K562 (cell line): Measurements from ENCODE around the gene TMEM132C. TPM values are rescaled to one million over a fixed set of nuclear protein-coding genes. Genes with fewer than 3 reads are reported as not detected.

Experiments
- ATAC-seq: fragments of 200-7000 bp; cut with Tn5 transposase; 3 replicates; pipeline ENCODE4 v1.9.1; 2020; ENCODE audit warnings: moderate library complexity
- BruUV-seq: library from RNA; stranded (reverse); fragments of 400-500 nt; replicated peaks from 2 replicates; lab custom pipeline; 2021; lab: Mats Ljungman, UMichigan
- CTCF ChIA-PET: fragments of 300-600 bp; formaldehyde crosslinking; extraction: SDS; loops from one replicate; lab custom pipeline; 2021; ENCODE audit warnings: low intra/inter-chr PET ratio; lab: Yijun Ruan, JAX
- POLR2A ChIA-PET: fragments of 300-600, 350-650 bp; sonication (Branson Sonifier 250); formaldehyde crosslinking; extraction: SDS; loops from one replicate; lab custom pipeline; 2021; ENCODE audit warnings: antibody characterized with exemption, inconsistent platforms; lab: Yijun Ruan, JAX
- DNase-seq, 4 experiments: peaks; one replicate each; pipeline versions ENCODE4 v3.0.0 to v3.0.0-alpha.2; 2011 to 2018; ENCODE audit warnings: low spot score in 3 of 4, mixed read lengths in 3 of 4; ENCODE audit errors: extremely low read depth in 1 of 4
- FAIRE-seq: peaks from 2 replicates; lab custom pipeline; 2011; peaks lifted over from hg19 to GRCh38; lab: Jason Lieb, UNC
- H2AFZ ChIP-seq: 2 replicates; pipeline ENCODE4 v1.6.0; 2011; ENCODE audit warnings: low read depth, low read length, control low read depth, inconsistent platforms
- H3K27ac ChIP-seq: fragments of 200-600 bp; 3 replicates; pipeline ENCODE4 v1.8.0; 2011; ENCODE audit warnings: low read depth, mild to moderate bottlenecking, control low read depth, inconsistent platforms, low read length, moderate library complexity, mixed read lengths; ENCODE audit errors: extremely low read depth
- H3K27me3 ChIP-seq, 2 experiments: fragments of 300-600 bp in 1 of 2; 2 replicates in 1 of 2; 3 replicates in 1 of 2; pipeline versions ENCODE4 v1.6.0 to v1.8.0; 2011; ENCODE audit warnings: inconsistent platforms in 2 of 2, low read length in 2 of 2, mild to moderate bottlenecking in 1 of 2, mixed read lengths in 1 of 2, moderate library complexity in 1 of 2; ENCODE audit not compliant: control insufficient read depth in 2 of 2, insufficient read depth in 2 of 2
- H3K36me3 ChIP-seq: fragments of 300-600 bp; 3 replicates; pipeline ENCODE4 v1.8.0; 2011; ENCODE audit warnings: mild to moderate bottlenecking, low read length, inconsistent platforms; ENCODE audit not compliant: control insufficient read depth, insufficient read depth
- H3K4me1 ChIP-seq, 2 experiments: fragments of 200-600 bp in 1 of 2; replicated peaks in 1 of 2; 2 replicates in 1 of 2; 3 replicates in 1 of 2; pipeline versions ENCODE4 v1.5.1 to v1.8.0; 2011; ENCODE audit warnings: inconsistent platforms in 2 of 2, low read length in 2 of 2, mild to moderate bottlenecking in 1 of 2, mixed read lengths in 1 of 2, moderate library complexity in 1 of 2; ENCODE audit not compliant: control insufficient read depth in 2 of 2, insufficient read depth in 2 of 2
- H3K4me2 ChIP-seq: 2 replicates; pipeline ENCODE4 v1.6.1; 2011; ENCODE audit warnings: low read length, control low read depth, inconsistent platforms, mixed read lengths; ENCODE audit not compliant: insufficient read depth
- H3K4me3 ChIP-seq: fragments of 200-600 bp; sonication (generic), shearing (Covaris generic); 2 replicates; pipeline ENCODE4 v1.5.1; 2016; ENCODE audit warnings: control low read depth, inconsistent platforms
- H3K79me2 ChIP-seq: fragments of 200-600 bp; 3 replicates; pipeline ENCODE4 v1.8.0; 2011; ENCODE audit warnings: low read length, inconsistent platforms; ENCODE audit not compliant: control insufficient read depth, insufficient read depth
- H3K9ac ChIP-seq, 2 experiments: 2 replicates each; pipeline versions ENCODE4 v1.6.0 to v1.6.1; 2011; ENCODE audit warnings: low read depth in 2 of 2, low read length in 2 of 2, control low read depth in 1 of 2, inconsistent platforms in 1 of 2, mild to moderate bottlenecking in 1 of 2, mixed read lengths in 1 of 2; ENCODE audit not compliant: insufficient read depth in 1 of 2
- H3K9me1 ChIP-seq: one replicate; pipeline ENCODE4 v1.6.0; 2011; ENCODE audit warnings: inconsistent platforms, mild to moderate bottlenecking, low read length, moderate library complexity; ENCODE audit not compliant: control insufficient read depth, insufficient read depth
- H3K9me3 ChIP-seq: replicated peaks from 2 replicates; pipeline ENCODE4 v1.5.1; 2011; ENCODE audit warnings: low read depth, low read length, inconsistent platforms; ENCODE audit not compliant: control insufficient read depth, insufficient read depth
- H4K20me1 ChIP-seq: replicated peaks from 2 replicates; pipeline ENCODE4 v1.6.1; 2011; ENCODE audit warnings: low read length, inconsistent platforms, mixed read lengths; ENCODE audit not compliant: control insufficient read depth, insufficient read depth
- CEBPG ChIP-seq, 3 experiments: fragments of 200-800 bp in 1 of 3; sonication (Bioruptor generic) in 1 of 3; sonication (generic) in 1 of 3; formaldehyde crosslinking in 1 of 3; IDR thresholded peaks in 2 of 3; conservative IDR thresholded peaks in 1 of 3; 2 replicates each; pipeline versions ENCODE4 v1.6.1 to v1.8.0; 2016 to 2022; ENCODE audit warnings: missing compliant biosample characterization in 2 of 3, missing genetic modification characterization in 2 of 3, mild to moderate bottlenecking in 1 of 3, missing genetic modification reagents in 1 of 3
- CTCF ChIP-seq, 3 experiments: IDR thresholded peaks in 2 of 3; conservative IDR thresholded peaks in 1 of 3; 2 replicates each; pipeline ENCODE4 v1.5.1; 2011 to 2012; ENCODE audit warnings: low read length in 3 of 3, mild to moderate bottlenecking in 3 of 3, control low read depth in 2 of 3, improper control_type of control experiment in 1 of 3, inconsistent platforms in 1 of 3, low read depth in 1 of 3, mixed read lengths in 1 of 3, moderate library complexity in 1 of 3; ENCODE audit not compliant: insufficient read depth in 2 of 3
- ELK1 ChIP-seq: sonication (generic); formaldehyde crosslinking; IDR thresholded peaks from 2 replicates; pipeline ENCODE4 v1.8.1; 2022; ENCODE audit warnings: missing genetic modification reagents
- HCFC1 ChIP-seq: IDR thresholded peaks from 2 replicates; pipeline ENCODE4 v1.6.1; 2012; ENCODE audit warnings: low read depth, low read length, improper control_type of control experiment
- HOMEZ ChIP-seq: fragments of 250-450 bp; sonication (Bioruptor Pico); IDR thresholded peaks from 2 replicates; pipeline ENCODE4 v1.4.0; 2020; ENCODE audit warnings: mild to moderate bottlenecking, moderate library complexity
- KLF1 ChIP-seq: fragments of 450-650 bp; IDR thresholded peaks from 2 replicates; pipeline ENCODE4 v1.6.1; 2016; ENCODE audit warnings: missing genetic modification characterization, missing compliant biosample characterization
- LEF1 ChIP-seq: fragments of 450-650 bp; IDR thresholded peaks from 2 replicates; pipeline ENCODE4 v1.6.1; 2016; ENCODE audit warnings: mild to moderate bottlenecking
- MCM7 ChIP-seq, 2 experiments: fragments of 450-650 bp; IDR thresholded peaks; 2 replicates each; pipeline ENCODE4 v1.6.1; 2016 to 2018
- NCOR1 ChIP-seq: fragments of 450-650 bp; IDR thresholded peaks from 2 replicates; pipeline ENCODE4 v1.6.1; 2016; ENCODE audit warnings: mild to moderate bottlenecking, moderate library complexity
- NR2F6 ChIP-seq: fragments of 450-650 bp; formaldehyde crosslinking; IDR thresholded peaks from 2 replicates; pipeline ENCODE4 v1.4.0; 2020; ENCODE audit warnings: mild to moderate bottlenecking
- RAD21 ChIP-seq, 2 experiments: fragments of 250-450 bp in 1 of 2; fragments of 450-650 bp in 1 of 2; sonication (Bioruptor Pico) in 1 of 2; formaldehyde crosslinking in 1 of 2; IDR thresholded peaks in 1 of 2; conservative IDR thresholded peaks in 1 of 2; 2 replicates each; pipeline versions ENCODE4 v1.4.0 to v1.8.0; 2020 to 2022; ENCODE audit warnings: mild to moderate bottlenecking in 2 of 2, moderate library complexity in 1 of 2
- SIRT6 ChIP-seq: IDR thresholded peaks from one replicate; pipeline ENCODE4 v1.6.1; 2012; ENCODE audit warnings: low read depth, mild to moderate bottlenecking, control low read depth, inconsistent platforms, low read length, moderate library complexity
- SMARCC2 ChIP-seq: fragments of 450-650 bp; IDR thresholded peaks from 2 replicates; pipeline ENCODE4 v1.6.1; 2017; ENCODE audit warnings: antibody characterized with exemption, moderate library complexity, mild to moderate bottlenecking, low read depth
- SNAPC5 ChIP-seq: fragments of 250-450 bp; sonication (Bioruptor Pico); IDR thresholded peaks from 2 replicates; pipeline ENCODE4 v1.8.0; 2021; ENCODE audit warnings: moderate library complexity, mild to moderate bottlenecking, inconsistent platforms
- TOE1 ChIP-seq, 2 experiments: fragments of 450-650 bp in 1 of 2; sonication (generic) in 1 of 2; formaldehyde crosslinking in 1 of 2; IDR thresholded peaks; 2 replicates each; pipeline versions ENCODE4 v1.7.1 to v1.8.0; 2016 to 2022; ENCODE audit warnings: borderline replicate concordance in 2 of 2, mild to moderate bottlenecking in 2 of 2, antibody characterized with exemption in 1 of 2, inconsistent platforms in 1 of 2, low read depth in 1 of 2, missing genetic modification reagents in 1 of 2, moderate library complexity in 1 of 2
- ZNF134 ChIP-seq: fragments of 250-450 bp; sonication (Bioruptor Pico); conservative IDR thresholded peaks from 2 replicates; pipeline ENCODE4 v1.4.0; 2020
- ZNF668 ChIP-seq: fragments of 250-450 bp; sonication (Bioruptor Pico); IDR thresholded peaks from 2 replicates; pipeline ENCODE4 v1.8.0; 2022; ENCODE audit warnings: mild to moderate bottlenecking, inconsistent platforms
- WGBS: fragments of 100-300 bp; shearing (Covaris generic); methylation state at CpG from one replicate; pipeline ENCODE4 v1.1.6; 2016; ENCODE audit warnings: low coverage, mixed read lengths; ENCODE audit not compliant: insufficient coverage; ENCODE audit errors: missing lambda C conversion rate; 5-methylcytosine and 5-hydroxymethylcytosine counted together
- in situ Hi-C: fragments of 300-500 bp; cut with MboI; formaldehyde crosslinking; loops from 4 replicates; pipeline ENCODE4 v1.15.0; 2018; ENCODE audit warnings: inconsistent platforms, mixed read lengths
- intact Hi-C: fragments of 100-400 bp; cut with micrococcal nuclease; formaldehyde crosslinking; loops from 2 replicates; pipeline ENCODE4 v1.14.2; 2022
- polyA plus RNA-seq, 8 experiments: library from polyadenylated mRNA; depleted of rRNA in 4 of 8; stranded (reverse) in 5 of 8; unstranded in 3 of 8; fragments of >200 nt; fragmentation: Nextera tagmentation in 2 of 8; fragmentation: Illumina TruSeq in 1 of 8; extraction: Ambion mirVana in 2 of 8; extraction: Trizol in 1 of 8; gene quantifications; 2 replicates each; pipeline versions ENCODE4 v1.2.1 to v1.2.3, GENCODE V29; 2011 to 2014; ENCODE audit warnings: inconsistent platforms in 1 of 8, missing spikeins in 1 of 8
- total RNA-seq, 7 experiments: library from RNA; depleted of rRNA in 6 of 7; stranded (reverse); fragments of >200 nt in 6 of 7; fragmentation: Illumina TruSeq in 2 of 7; extraction: Trizol in 2 of 7; gene quantifications; 2 replicates each; pipeline versions ENCODE4 v1.2.1 to v1.2.3, GENCODE V29; 2011 to 2021; ENCODE audit warnings: low replicate concordance in 1 of 7

The TMEM132C gene
- total and polyA plus RNA-seq, 9 of the 15 experiments (the other 6 are each of a cell fraction or from before 2014, with no cell fraction given): not detected

- no peak for TF ChIP-seq CEBPG (CRISPR knock-in tag; IDR thresholded peaks at IDR 0.05)
- no peak for TF ChIP-seq CEBPG (tag; conservative IDR thresholded peaks at IDR 0.05 in 1 of 2, IDR thresholded peaks at IDR 0.05 in 1 of 2)
- no peak for TF ChIP-seq ZNF668
- no peak for TF ChIP-seq SMARCC2
- TF ChIP-seq TOE1 (IDR thresholded peaks at IDR 0.05; ENCODE audit: borderline replicate concordance): no peak
- TF ChIP-seq TOE1 (CRISPR knock-in tag; IDR thresholded peaks at IDR 0.05; ENCODE audit: borderline replicate concordance, low read depth): no peak
- TF ChIP-seq ELK1 (CRISPR knock-in tag): no peak
Observed at GRCh38 chr12:128524439-128524838, 257.5 kb downstream of the TMEM132C start (continued).

- BruUV-seq: no TSS peak
- Histone ChIP-seq H3K4me2 (no peak overlapping the region), H3K9me3 (no peaks in the 10 kb centered on the region), H3K9ac (no peak overlapping the region), H3K4me1 (no peaks in the 10 kb centered on the region), H3K4me3 (no peak overlapping the region), H2AFZ (no peak overlapping the region), H3K36me3 (no peaks in the 10 kb centered on the region), H3K9me1 (no peaks in the 10 kb centered on the region), H3K27me3 (peaks cover 0 to 7% of the 10 kb centered on the region in 2 experiments; a peak in 1 of 5 replicates), H3K79me2 (no peaks in the 10 kb centered on the region), H4K20me1 (no peaks in the 10 kb centered on the region), H3K27ac (no peak overlapping the region)
- intact Hi-C loops (no loop called here), in situ Hi-C loops (no loop called here)
- ATAC-seq (no peak), DNase-seq (peak in 1 of 4 experiments; percentile 5)
- CTCF ChIA-PET: no interaction called here
- POLR2A ChIA-PET: no interaction called here
- TF ChIP-seq SIRT6 (no peak), LEF1 (0 out of 2 replicates have a peak, but pooled peaks have one; percentile 25), ZNF134 (CRISPR knock-in tag) (no peak), MCM7 (IDR thresholded peaks at IDR 0.05) (no peak), KLF1 (tag) (no peak), NR2F6 (CRISPR knock-in tag) (no peak), CTCF (IDR thresholded peaks at IDR 0.05 in 2 of 3, conservative IDR thresholded peaks at IDR 0.05 in 1 of 3; ENCODE audit: insufficient read depth in 2 of 3, low read depth in 1 of 3, low read length in 3 of 3) (peak in 2 of 3 experiments; percentile 32 to 34; a peak in 2 of 6 replicates), HOMEZ (CRISPR knock-in tag) (no peak), RAD21 (CRISPR knock-in tag; conservative IDR thresholded peaks at IDR 0.05 in 1 of 2, IDR thresholded peaks at IDR 0.05 in 1 of 2) (peak in 1 of 2 experiments; percentile 23; a peak in 1 of 4 replicates), NCOR1 (no peak), SNAPC5 (CRISPR knock-in tag) (no peak), HCFC1 (no peak)
- TF ChIP-seq, all 486 proteins: peak for 3
- FAIRE-seq: no peak
- WGBS: 0% methylated on average over 3 of the region's 3 CpGs
Observed at GRCh38 chr12:128531170-128531569, 264.2 kb downstream of the TMEM132C start.
